ENCODE results near the gene SLC34A3.
A peak's percentile ranks its signal among the peaks of the same experiment; 100 is the strongest.

The SLC34A3 gene

GRCh38 chr9:137276473-137277328 lies 46.0 kb downstream of the SLC34A3 start:
- peak overlapping the region; percentile 76; the same call in 1 of the 2 replicates for H3K4me3 ChIP-seq (ENCODE audit: low read length)

GRCh38 chr9:137277329-137278041 lies 46.8 kb downstream of the SLC34A3 start, which contains the start of gene TOR4A:
Gene TOR4A, plus strand, starts transcription at chr9:137277726. Its CDS starts 964 bp downstream, at chr9:137278690.
- TF ChIP-seq ZNF274 (IDR thresholded peaks at IDR 0.05; ENCODE audit: low read depth, low read length), result no peak
- peak within 1 kb of the TSS; percentile 76 for H3K4me3 ChIP-seq (ENCODE audit: low read length)

More at GRCh38 chr9:137276473-137277328, 46.0 kb downstream of the SLC34A3 start:
- no peak for TF ChIP-seq ZNF274 (IDR thresholded peaks at IDR 0.05; ENCODE audit: low read depth, low read length)

GRCh38 chr9:137278061-137278701 lies 47.5 kb downstream of the SLC34A3 start:
- H3K4me3 ChIP-seq (ENCODE audit: low read length), result peak overlapping the region; percentile 76
- TF ChIP-seq ZNF274 (IDR thresholded peaks at IDR 0.05; ENCODE audit: low read depth, low read length), result no peak

GRCh38 chr9:137278721-137279711 lies 48.3 kb downstream of the SLC34A3 start:
- peak overlapping the region; percentile 76; the same call in 1 of the 2 replicates for H3K4me3 ChIP-seq (ENCODE audit: low read length)
- TF ChIP-seq ZNF274 (IDR thresholded peaks at IDR 0.05; ENCODE audit: low read depth, low read length), result no peak

- TF ChIP-seq ZNF274 (IDR thresholded peaks at IDR 0.05; ENCODE audit: low read depth, low read length), result no peak
- no peak overlapping the region for H3K4me3 ChIP-seq (ENCODE audit: low read length)
Measured at GRCh38 chr9:137279741-137280473, 49.2 kb downstream of the SLC34A3 start.

- no peak for TF ChIP-seq ZNF274 (IDR thresholded peaks at IDR 0.05; ENCODE audit: low read depth, low read length)
- H3K4me3 ChIP-seq (ENCODE audit: low read length), result no peak overlapping the region; the same call in 1 of the 2 replicates
Measured at GRCh38 chr9:137280474-137281344, 50.0 kb downstream of the SLC34A3 start.

GRCh38 chr9:137281345-137282116 lies 50.8 kb downstream of the SLC34A3 start:
- no peak overlapping the region for H3K4me3 ChIP-seq (ENCODE audit: low read length)
- TF ChIP-seq ZNF274 (IDR thresholded peaks at IDR 0.05; ENCODE audit: low read depth, low read length), result no peak

All from GM08714 (cell line).